H9 (cell line): Measurements from ENCODE around the gene TADA2B. TPM values are rescaled to one million over a fixed set of nuclear protein-coding genes. Genes with fewer than 3 reads are reported as not detected.

Source experiments
- DNase-seq: peaks from one replicate; pipeline ENCODE4 v3.0.0-alpha.2; 2017
- H2AFZ ChIP-seq: one replicate; pipeline ENCODE4 v1.6.1; 2013; ENCODE audit warnings: mild to moderate bottlenecking, low read length, control low read depth, moderate library complexity
- H2AK5ac ChIP-seq: 2 replicates; pipeline ENCODE4 v1.6.1; 2013; ENCODE audit warnings: low read length, control low read depth, mixed read lengths; ENCODE audit not compliant: insufficient read length
- H2BK120ac ChIP-seq: one replicate; pipeline ENCODE4 v1.6.1; 2013; ENCODE audit warnings: low read depth, mild to moderate bottlenecking, low read length, control low read depth, inconsistent platforms; ENCODE audit not compliant: poor library complexity, severe bottlenecking
- H2BK12ac ChIP-seq: 2 replicates; pipeline ENCODE4 v1.6.1; 2013; ENCODE audit warnings: low read length, control low read depth, mixed read lengths, low read depth; ENCODE audit not compliant: insufficient read length
- H2BK15ac ChIP-seq: 2 replicates; pipeline ENCODE4 v1.6.1; 2013; ENCODE audit warnings: low read depth, low read length, control low read depth
- H2BK20ac ChIP-seq: one replicate; pipeline ENCODE4 v1.6.1; 2013; ENCODE audit warnings: low read depth, mild to moderate bottlenecking, low read length, control low read depth, inconsistent platforms; ENCODE audit not compliant: poor library complexity, severe bottlenecking
- H2BK5ac ChIP-seq: 2 replicates; pipeline ENCODE4 v1.6.1; 2013; ENCODE audit warnings: low read length, control low read depth, mixed read lengths; ENCODE audit not compliant: insufficient read length
- H3K14ac ChIP-seq: 2 replicates; pipeline ENCODE4 v1.6.1; 2013; ENCODE audit warnings: low read length, control low read depth; ENCODE audit not compliant: insufficient read depth
- H3K18ac ChIP-seq: 2 replicates; pipeline ENCODE4 v1.6.1; 2013; ENCODE audit warnings: low read depth, mild to moderate bottlenecking, mixed read lengths, low read length, control low read depth; ENCODE audit not compliant: insufficient read length
- H3K23ac ChIP-seq: 2 replicates; pipeline ENCODE4 v1.6.1; 2013; ENCODE audit warnings: low read length, control low read depth, mixed read lengths, low read depth; ENCODE audit not compliant: insufficient read length
- H3K23me2 ChIP-seq: 2 replicates; pipeline ENCODE4 v1.6.1; 2013; ENCODE audit warnings: low read depth, mild to moderate bottlenecking, mixed read lengths, low read length, control low read depth; ENCODE audit not compliant: insufficient read length, poor library complexity, severe bottlenecking
- H3K27ac ChIP-seq: 2 replicates; pipeline ENCODE4 v1.5.1; 2013; ENCODE audit warnings: low read length, control low read depth, mixed read lengths, low read depth; ENCODE audit not compliant: insufficient read length
- H3K27me3 ChIP-seq: 2 replicates; pipeline ENCODE4 v1.6.1; 2013; ENCODE audit warnings: low read length, control low read depth, inconsistent platforms; ENCODE audit not compliant: insufficient read depth
- H3K4ac ChIP-seq: 2 replicates; pipeline ENCODE4 v1.6.1; 2013; ENCODE audit warnings: low read depth, mild to moderate bottlenecking, control low read depth, inconsistent platforms, low read length, moderate library complexity
- H3K4me1 ChIP-seq: 2 replicates; pipeline ENCODE4 v1.6.1; 2013; ENCODE audit warnings: low read length, control low read depth, inconsistent platforms; ENCODE audit not compliant: insufficient read depth
- H3K4me2 ChIP-seq: 2 replicates; pipeline ENCODE4 v1.6.1; 2013; ENCODE audit warnings: low read length, control low read depth, mixed read lengths; ENCODE audit not compliant: insufficient read length, insufficient read depth
- H3K56ac ChIP-seq: 2 replicates; pipeline ENCODE4 v1.6.1; 2013; ENCODE audit warnings: low read depth, mild to moderate bottlenecking, mixed read lengths, low read length, control low read depth; ENCODE audit not compliant: insufficient read length
- H3K79me1 ChIP-seq: 2 replicates; pipeline ENCODE4 v1.6.1; 2013; ENCODE audit warnings: low read depth, mild to moderate bottlenecking, moderate library complexity, low read length, control low read depth, inconsistent platforms; ENCODE audit not compliant: insufficient read depth, poor library complexity, severe bottlenecking
- H3K79me2 ChIP-seq: 2 replicates; pipeline ENCODE4 v1.6.1; 2013; ENCODE audit warnings: low read length, control low read depth, inconsistent platforms; ENCODE audit not compliant: insufficient read depth
- H3K9ac ChIP-seq: 2 replicates; pipeline ENCODE4 v1.6.1; 2013; ENCODE audit warnings: low read length, control low read depth, mixed read lengths; ENCODE audit not compliant: insufficient read length; ENCODE audit errors: extremely low read depth
- H3K9me3 ChIP-seq: one replicate; pipeline ENCODE4 v1.6.1; 2013; ENCODE audit warnings: low read depth, low read length, inconsistent platforms; ENCODE audit not compliant: control insufficient read depth
- H3T11ph ChIP-seq: one replicate; pipeline ENCODE4 v1.6.1; 2013; ENCODE audit warnings: mild to moderate bottlenecking, low read length, control low read depth, inconsistent platforms
- H4K20me1 ChIP-seq: one replicate; pipeline ENCODE4 v1.6.1; 2013; ENCODE audit not compliant: control insufficient read depth, insufficient read length, insufficient read depth
- H4K5ac ChIP-seq: 2 replicates; pipeline ENCODE4 v1.6.1; 2013; ENCODE audit warnings: low read depth, mild to moderate bottlenecking, mixed read lengths, low read length, control low read depth; ENCODE audit not compliant: insufficient read length
- H4K8ac ChIP-seq: replicated peaks from 2 replicates; pipeline ENCODE4 v1.6.1; 2013; ENCODE audit warnings: low read length, control low read depth, mixed read lengths, low read depth; ENCODE audit not compliant: insufficient read length
- H4K91ac ChIP-seq: 2 replicates; pipeline ENCODE4 v1.6.1; 2013; ENCODE audit warnings: low read depth, mild to moderate bottlenecking, moderate library complexity, mixed read lengths, low read length, control low read depth; ENCODE audit not compliant: insufficient read length
- H3K27ac Mint-ChIP-seq, 3 experiments: 2 replicates in 2 of 3; 3 replicates in 1 of 3; pipeline ENCODE4 v1.8.0; 2020 to 2021; ENCODE audit warnings: mixed read lengths in 3 of 3, mild to moderate bottlenecking in 1 of 3, moderate library complexity in 1 of 3
- H3K27me3 Mint-ChIP-seq: 2 replicates; pipeline ENCODE4 v1.8.0; 2021; ENCODE audit warnings: low read depth, mild to moderate bottlenecking, moderate library complexity, mixed read lengths
- H3K36me3 Mint-ChIP-seq, 3 experiments: 2 replicates in 2 of 3; 3 replicates in 1 of 3; pipeline ENCODE4 v1.8.0; 2020 to 2021; ENCODE audit warnings: low read depth in 3 of 3, mixed read lengths in 3 of 3; ENCODE audit not compliant: insufficient read depth in 1 of 3
- H3K4me1 Mint-ChIP-seq, 2 experiments: 2 replicates each; pipeline ENCODE4 v1.8.0; 2020; ENCODE audit warnings: mixed read lengths in 2 of 2
- H3K4me3 Mint-ChIP-seq, 2 experiments: 2 replicates in 1 of 2; 3 replicates in 1 of 2; pipeline ENCODE4 v1.8.0; 2020 to 2021; ENCODE audit warnings: mild to moderate bottlenecking in 2 of 2, mixed read lengths in 2 of 2, moderate library complexity in 1 of 2
- H3K9me3 Mint-ChIP-seq, 2 experiments: 2 replicates in 1 of 2; 3 replicates in 1 of 2; pipeline ENCODE4 v1.8.0; 2020; ENCODE audit warnings: mild to moderate bottlenecking in 2 of 2, mixed read lengths in 2 of 2, moderate library complexity in 1 of 2
- WGBS: extraction: QIAGEN DNeasy Blood & Tissue Kit; methylation state at CpG from one replicate; pipeline ENCODE4 v1.1.7; 2013; ENCODE audit warnings: missing lambda C conversion rate, low lambda C conversion rate, mixed read lengths; ENCODE audit not compliant: insufficient read length; ENCODE audit errors: extremely low coverage; 5-methylcytosine and 5-hydroxymethylcytosine counted together
- total RNA-seq: library from RNA; stranded (reverse); gene quantifications from 2 replicates; pipeline ENCODE4 v1.2.1, GENCODE V29; 2021
- TF ChIP-seq, protein P1 (sequence below): fragments of 200-600 bp; sonication (generic); conservative IDR thresholded peaks from 3 replicates; pipeline ENCODE4 v1.8.0; 2021; ENCODE audit warnings: antibody characterized with exemption, mild to moderate bottlenecking

Gene TADA2B
- total RNA-seq, 1 experiment from 2014 or later: 14.0 TPM

- H4K5ac ChIP-seq: no peak overlapping the region
- no peaks in the 10 kb centered on the region for H3K9me3 ChIP-seq
- no peak overlapping the region for H4K8ac ChIP-seq
- no peak overlapping the region for H3K14ac ChIP-seq
- H3T11ph ChIP-seq: no peak overlapping the region
- H3K4me2 ChIP-seq: no peak overlapping the region
- Mint-ChIP-seq H3K9me3 (no peaks in the 10 kb centered on the region; a peak in 1 of 5 replicates), H3K27ac (peak overlapping the region in 2 of 3 experiments; percentile 9 to 36; a peak in 3 of 7 replicates), H3K36me3 (peaks cover 20 to 67% (median 62%) of the 10 kb centered on the region in 3 experiments), H3K4me1 (peaks cover 13 to 19% of the 10 kb centered on the region in 2 experiments), H3K4me3 (no peak overlapping the region), H3K27me3 (no peaks in the 10 kb centered on the region; the same call in 1 of the 2 replicates)
- H2BK20ac ChIP-seq: no peak overlapping the region
- no peak overlapping the region for H3K4ac ChIP-seq
- no peak overlapping the region for H3K18ac ChIP-seq
- no peak overlapping the region for H2AK5ac ChIP-seq
- H3K27ac ChIP-seq: no peak overlapping the region
- no peaks in the 10 kb centered on the region for H3K79me1 ChIP-seq
- H2BK15ac ChIP-seq: no peak overlapping the region
- WGBS: no CpG with 5 or more reads among the region's 16 CpGs
- TF ChIP-seq, protein P1, sequence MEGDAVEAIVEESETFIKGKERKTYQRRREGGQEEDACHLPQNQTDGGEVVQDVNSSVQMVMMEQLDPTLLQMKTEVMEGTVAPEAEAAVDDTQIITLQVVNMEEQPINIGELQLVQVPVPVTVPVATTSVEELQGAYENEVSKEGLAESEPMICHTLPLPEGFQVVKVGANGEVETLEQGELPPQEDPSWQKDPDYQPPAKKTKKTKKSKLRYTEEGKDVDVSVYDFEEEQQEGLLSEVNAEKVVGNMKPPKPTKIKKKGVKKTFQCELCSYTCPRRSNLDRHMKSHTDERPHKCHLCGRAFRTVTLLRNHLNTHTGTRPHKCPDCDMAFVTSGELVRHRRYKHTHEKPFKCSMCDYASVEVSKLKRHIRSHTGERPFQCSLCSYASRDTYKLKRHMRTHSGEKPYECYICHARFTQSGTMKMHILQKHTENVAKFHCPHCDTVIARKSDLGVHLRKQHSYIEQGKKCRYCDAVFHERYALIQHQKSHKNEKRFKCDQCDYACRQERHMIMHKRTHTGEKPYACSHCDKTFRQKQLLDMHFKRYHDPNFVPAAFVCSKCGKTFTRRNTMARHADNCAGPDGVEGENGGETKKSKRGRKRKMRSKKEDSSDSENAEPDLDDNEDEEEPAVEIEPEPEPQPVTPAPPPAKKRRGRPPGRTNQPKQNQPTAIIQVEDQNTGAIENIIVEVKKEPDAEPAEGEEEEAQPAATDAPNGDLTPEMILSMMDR: no peak
- H3K23ac ChIP-seq: no peak overlapping the region
- no peak overlapping the region for H3K9ac ChIP-seq
- H3K27me3 ChIP-seq: no peaks in the 10 kb centered on the region; the same call in 1 of the 2 replicates
- no peak for DNase-seq
- H2AFZ ChIP-seq: no peak overlapping the region
- no peak overlapping the region for H2BK120ac ChIP-seq
- no peaks in the 10 kb centered on the region for H3K23me2 ChIP-seq
- no peaks in the 10 kb centered on the region for H3K79me2 ChIP-seq
- no peaks in the 10 kb centered on the region; the same call in 1 of the 2 replicates for H3K4me1 ChIP-seq
- no peaks in the 10 kb centered on the region for H4K20me1 ChIP-seq
- H4K91ac ChIP-seq: no peak overlapping the region
- H3K56ac ChIP-seq: no peak overlapping the region
- H2BK12ac ChIP-seq: no peak overlapping the region
- H2BK5ac ChIP-seq: no peak overlapping the region
Observed at GRCh38 chr4:7023486-7023885, 19.7 kb upstream of the TADA2B start.
